IMR-90 (cell line): ENCODE data around the gene SDCCAG8. TPM values are rescaled to one million over a fixed set of nuclear protein-coding genes. Genes with fewer than 3 reads are reported as not detected.

ENCODE experiments used
- ATAC-seq: fragments of 200-7000 bp; cut with Tn5 transposase; 2 replicates; pipeline ENCODE4 v1.9.1; 2020; ENCODE audit warnings: low read depth, mild to moderate bottlenecking, moderate library complexity
- BruUV-seq: library from RNA; stranded (reverse); fragments of 400-500 nt; replicated peaks from 2 replicates; lab custom pipeline; 2021; lab: Mats Ljungman, UMichigan
- CTCF ChIA-PET: fragments of 300-600 bp; formaldehyde crosslinking; extraction: SDS; loops from one replicate; lab custom pipeline; 2021; ENCODE audit warnings: antibody characterized with exemption; lab: Yijun Ruan, JAX
- POLR2A ChIA-PET: fragments of 300-600 bp; sonication (Branson Sonifier 250); formaldehyde crosslinking; loops from one replicate; lab custom pipeline; 2022; ENCODE audit warnings: antibody characterized with exemption; ENCODE audit not compliant: unreplicated experiment; lab: Charles Lee
- DNase-seq: peaks from one replicate; pipeline ENCODE4 v3.0.0; 2013
- H2AFZ ChIP-seq: replicated peaks from 2 replicates; pipeline ENCODE3; 2013; ENCODE audit warnings: low read length, mild to moderate bottlenecking; ENCODE audit not compliant: poor library complexity
- H2AK5ac ChIP-seq: 2 replicates; pipeline ENCODE4 v1.6.1; 2013; ENCODE audit warnings: low read depth, low read length, inconsistent platforms
- H2AK9ac ChIP-seq: replicated peaks from 2 replicates; pipeline ENCODE3; 2013; ENCODE audit warnings: mild to moderate bottlenecking, low read depth, low read length, moderate library complexity; ENCODE audit not compliant: poor library complexity
- H2BK120ac ChIP-seq: 2 replicates; pipeline ENCODE4 v1.6.1; 2013; ENCODE audit warnings: low read depth, low read length, inconsistent platforms
- H2BK15ac ChIP-seq: 3 replicates; pipeline ENCODE4 v1.6.1; 2013; ENCODE audit warnings: low read depth, low read length, inconsistent platforms
- H2BK20ac ChIP-seq: 2 replicates; pipeline ENCODE4 v1.6.1; 2013; ENCODE audit warnings: low read depth, mild to moderate bottlenecking, inconsistent platforms, low read length, moderate library complexity
- H2BK5ac ChIP-seq: 2 replicates; pipeline ENCODE4 v1.6.1; 2013; ENCODE audit warnings: mild to moderate bottlenecking, low read depth, low read length, inconsistent platforms; ENCODE audit not compliant: poor library complexity, severe bottlenecking
- H3K14ac ChIP-seq: replicated peaks from 2 replicates; pipeline ENCODE4 v1.6.1; 2013; ENCODE audit warnings: low read depth, low read length, inconsistent platforms
- H3K18ac ChIP-seq: 2 replicates; pipeline ENCODE4 v1.6.1; 2013; ENCODE audit warnings: low read depth, low read length, control low read depth
- H3K23ac ChIP-seq: 2 replicates; pipeline ENCODE4 v1.6.1; 2013; ENCODE audit warnings: low read depth, low read length, inconsistent platforms
- H3K27ac ChIP-seq: 2 replicates; pipeline ENCODE4 v1.5.1; 2013; ENCODE audit warnings: mild to moderate bottlenecking, control low read depth, low read length; ENCODE audit not compliant: insufficient read depth
- H3K27me3 ChIP-seq: 2 replicates; pipeline ENCODE4 v1.6.1; 2013; ENCODE audit warnings: low read length; ENCODE audit not compliant: control insufficient read depth, insufficient read depth
- H3K36me3 ChIP-seq: 2 replicates; pipeline ENCODE4 v1.6.1; 2013; ENCODE audit warnings: low read length, mixed read lengths; ENCODE audit not compliant: control insufficient read depth, insufficient read depth
- H3K4ac ChIP-seq: 2 replicates; pipeline ENCODE4 v1.6.1; 2013; ENCODE audit warnings: low read depth, low read length, inconsistent platforms
- H3K4me1 ChIP-seq: 2 replicates; pipeline ENCODE4 v1.6.1; 2013; ENCODE audit warnings: low read length, mixed read lengths; ENCODE audit not compliant: control insufficient read depth, insufficient read depth
- H3K4me2 ChIP-seq: 2 replicates; pipeline ENCODE4 v1.6.1; 2013; ENCODE audit warnings: low read depth, mild to moderate bottlenecking, control low read depth, low read length, moderate library complexity
- H3K4me3 ChIP-seq: 2 replicates; pipeline ENCODE4 v1.5.1; 2013; ENCODE audit warnings: low read depth, mild to moderate bottlenecking, control low read depth, low read length, moderate library complexity; ENCODE audit not compliant: insufficient read depth
- H3K56ac ChIP-seq: 2 replicates; pipeline ENCODE4 v1.6.1; 2013; ENCODE audit warnings: low read length, inconsistent platforms; ENCODE audit not compliant: insufficient read depth; ENCODE audit errors: extremely low read depth
- H3K79me1 ChIP-seq, 2 experiments: 2 replicates each; pipeline ENCODE4 v1.6.1; 2013; ENCODE audit warnings: low read length in 2 of 2, inconsistent platforms in 1 of 2, low read depth in 1 of 2
- H3K9ac ChIP-seq: 2 replicates; pipeline ENCODE4 v1.6.1; 2013; ENCODE audit warnings: low read depth, low read length, control low read depth
- H3K9me1 ChIP-seq: 2 replicates; pipeline ENCODE4 v1.6.1; 2013; ENCODE audit warnings: low read length, inconsistent platforms; ENCODE audit not compliant: insufficient read depth
- H3K9me3 ChIP-seq: 2 replicates; pipeline ENCODE4 v1.6.1; 2013; ENCODE audit warnings: low read length; ENCODE audit not compliant: control insufficient read depth, insufficient read depth
- H4K20me1 ChIP-seq: 2 replicates; pipeline ENCODE4 v1.6.1; 2013; ENCODE audit warnings: low read length, inconsistent platforms; ENCODE audit not compliant: insufficient read depth
- H4K5ac ChIP-seq: 2 replicates; pipeline ENCODE4 v1.6.1; 2013; ENCODE audit warnings: mild to moderate bottlenecking, low read depth, low read length, control low read depth
- H4K8ac ChIP-seq, 2 experiments: 2 replicates each; pipeline ENCODE4 v1.6.1; 2013; ENCODE audit warnings: low read depth in 2 of 2, low read length in 2 of 2, control low read depth in 1 of 2, inconsistent platforms in 1 of 2
- H4K91ac ChIP-seq: 2 replicates; pipeline ENCODE4 v1.6.1; 2013; ENCODE audit warnings: low read depth, low read length, inconsistent platforms; ENCODE audit not compliant: insufficient read depth
- BHLHE40 ChIP-seq: fragments of 150-350 bp; IDR thresholded peaks from 2 replicates; pipeline ENCODE4 v1.6.1; 2016; ENCODE audit warnings: mild to moderate bottlenecking, low read depth, low read length
- CEBPB ChIP-seq: IDR thresholded peaks from 2 replicates; pipeline ENCODE4 v1.6.1; 2012; ENCODE audit warnings: low read depth, low read length, improper control_type of control experiment
- CHD1 ChIP-seq: IDR thresholded peaks from 2 replicates; pipeline ENCODE4 v1.6.1; 2012; ENCODE audit warnings: low read depth, low read length, improper control_type of control experiment
- CTCF ChIP-seq: conservative IDR thresholded peaks from 2 replicates; pipeline ENCODE4 v1.5.1; 2012; ENCODE audit warnings: mild to moderate bottlenecking, low read depth, low read length, improper control_type of control experiment
- FOS ChIP-seq: fragments of 150-350 bp; IDR thresholded peaks from 2 replicates; pipeline ENCODE4 v1.6.1; 2016; ENCODE audit warnings: low read depth, low read length
- MAFK ChIP-seq: IDR thresholded peaks from 2 replicates; pipeline ENCODE4 v1.6.1; 2012; ENCODE audit warnings: low read depth, low read length, improper control_type of control experiment
- MAZ ChIP-seq: IDR thresholded peaks from 2 replicates; pipeline ENCODE4 v1.6.1; 2012; ENCODE audit warnings: low read depth, mild to moderate bottlenecking, low read length, improper control_type of control experiment, moderate library complexity, borderline replicate concordance
- MXI1 ChIP-seq: IDR thresholded peaks from 2 replicates; pipeline ENCODE4 v1.6.1; 2012; ENCODE audit warnings: low read depth, mild to moderate bottlenecking, low read length, moderate library complexity, borderline replicate concordance
- NFE2L2 ChIP-seq: fragments of 150-350 bp; IDR thresholded peaks from 2 replicates; pipeline ENCODE4 v1.6.1; 2016; ENCODE audit warnings: low read depth, mild to moderate bottlenecking, low read length
- RAD21 ChIP-seq: IDR thresholded peaks from 2 replicates; pipeline ENCODE4 v1.6.1; 2012; ENCODE audit warnings: low read length, improper control_type of control experiment
- RCOR1 ChIP-seq: IDR thresholded peaks from 2 replicates; pipeline ENCODE4 v1.6.1; 2012; ENCODE audit warnings: mild to moderate bottlenecking, low read length, improper control_type of control experiment; ENCODE audit not compliant: insufficient replicate concordance
- RFX5 ChIP-seq: IDR thresholded peaks from 2 replicates; pipeline ENCODE4 v1.8.0; 2012; ENCODE audit warnings: low read depth, mild to moderate bottlenecking, low read length, moderate library complexity
- SMC3 ChIP-seq: fragments of 150-350 bp; IDR thresholded peaks from 2 replicates; pipeline ENCODE4 v1.6.1; 2016; ENCODE audit warnings: low read depth, mild to moderate bottlenecking, antibody characterized with exemption, low read length, moderate library complexity
- USF2 ChIP-seq: fragments of 150-350 bp; IDR thresholded peaks from 2 replicates; pipeline ENCODE4 v1.6.1; 2017; ENCODE audit warnings: mild to moderate bottlenecking, antibody characterized with exemption, low read length, low read depth
- WGBS, 2 experiments: methylation state at CpG; one replicate each; pipeline versions ENCODE4 v1.1.5 to v1.1.7; 2013; ENCODE audit warnings: missing lambda C conversion rate in 2 of 2; ENCODE audit not compliant: insufficient read length in 1 of 2; ENCODE audit errors: extremely low coverage in 2 of 2; 5-methylcytosine and 5-hydroxymethylcytosine counted together
- dilution Hi-C: fragments of 300-500 bp; cut with HindIII; formaldehyde crosslinking; loops from one replicate; pipeline ENCODE4 v1.14.3; 2018; ENCODE audit warnings: low sequenced_read_pairs; ENCODE audit not compliant: unreplicated experiment
- in situ Hi-C: fragments of 300-500 bp; cut with MboI; formaldehyde crosslinking; loops from 3 replicates; pipeline ENCODE4 v1.14.3; 2019; ENCODE audit warnings: low sequenced_read_pairs, inconsistent platforms, mixed read lengths
- intact Hi-C: fragments of 100-400 bp; cut with micrococcal nuclease; formaldehyde crosslinking; loops from 2 replicates; pipeline ENCODE4 v1.10.0; 2022
- polyA plus RNA-seq, 3 experiments: library from polyadenylated mRNA; depleted of rRNA; stranded (reverse); fragments of >200 nt; gene quantifications; 2 replicates each; pipeline ENCODE4 v1.2.3, GENCODE V29; 2012; ENCODE audit warnings: low replicate concordance in 1 of 3
- total RNA-seq: library from RNA; depleted of rRNA; stranded (reverse); fragments of >200 nt; gene quantifications from 2 replicates; pipeline ENCODE4 v1.2.3, GENCODE V29; 2012
- TF ChIP-seq, protein P1 (sequence below): fragments of 150-350 bp; IDR thresholded peaks from 2 replicates; pipeline ENCODE4 v1.6.1; 2016; ENCODE audit warnings: low read depth, mild to moderate bottlenecking, low read length, moderate library complexity, borderline replicate concordance

Gene SDCCAG8
- total and polyA plus RNA-seq, 2 of the 4 experiments (the other 2 are of a cell fraction): 25.2 to 46.8 TPM

- CTCF ChIA-PET: no interaction called here
- dilution Hi-C loops (no loop called here), in situ Hi-C loops (no loop called here), intact Hi-C loops (no loop called here)
- Histone ChIP-seq H3K4ac (no peak overlapping the region), H4K91ac (no peak overlapping the region), H3K9ac (no peak overlapping the region), H2BK15ac (no peak overlapping the region), H3K9me3 (no peaks in the 10 kb centered on the region), H2AFZ (no peak overlapping the region), H3K9me1 (no peaks in the 10 kb centered on the region), H3K4me2 (no peak overlapping the region), H3K4me3 (no peak overlapping the region), H2BK20ac (no peak overlapping the region), H3K23ac (no peak overlapping the region), H3K4me1 (no peaks in the 10 kb centered on the region), H4K5ac (no peak overlapping the region), H2BK5ac (no peak overlapping the region), H3K14ac (no peak overlapping the region), H3K79me1 (no peaks in the 10 kb centered on the region; a peak in 1 of 4 replicates), H3K18ac (no peak overlapping the region), H2BK120ac (no peak overlapping the region), H3K27ac (no peak overlapping the region), H3K56ac (no peak overlapping the region), H4K8ac (no peak overlapping the region), H4K20me1 (no peaks in the 10 kb centered on the region), H3K27me3 (no peaks in the 10 kb centered on the region), H2AK9ac (no peak overlapping the region), H3K36me3 (peaks cover 3% of the 10 kb centered on the region), H2AK5ac (no peak overlapping the region)
- POLR2A ChIA-PET: no interaction called here
- ATAC-seq (no peak), DNase-seq (no peak)
- no peak for TF ChIP-seq BHLHE40
- TF ChIP-seq CEBPB: no peak
- no peak for TF ChIP-seq RCOR1
- TF ChIP-seq USF2: no peak
- no peak for TF ChIP-seq SMC3
- TF ChIP-seq RFX5: no peak
- no peak for TF ChIP-seq CTCF
- TF ChIP-seq CHD1: no peak
- TF ChIP-seq NFE2L2: no peak
- no peak for TF ChIP-seq RAD21
- no peak for TF ChIP-seq MAFK
- TF ChIP-seq MXI1: no peak
- no peak for TF ChIP-seq MAZ
- TF ChIP-seq, protein P1, sequence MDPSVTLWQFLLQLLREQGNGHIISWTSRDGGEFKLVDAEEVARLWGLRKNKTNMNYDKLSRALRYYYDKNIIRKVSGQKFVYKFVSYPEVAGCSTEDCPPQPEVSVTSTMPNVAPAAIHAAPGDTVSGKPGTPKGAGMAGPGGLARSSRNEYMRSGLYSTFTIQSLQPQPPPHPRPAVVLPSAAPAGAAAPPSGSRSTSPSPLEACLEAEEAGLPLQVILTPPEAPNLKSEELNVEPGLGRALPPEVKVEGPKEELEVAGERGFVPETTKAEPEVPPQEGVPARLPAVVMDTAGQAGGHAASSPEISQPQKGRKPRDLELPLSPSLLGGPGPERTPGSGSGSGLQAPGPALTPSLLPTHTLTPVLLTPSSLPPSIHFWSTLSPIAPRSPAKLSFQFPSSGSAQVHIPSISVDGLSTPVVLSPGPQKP: no peak
- TF ChIP-seq FOS: no peak
- no TSS peak for BruUV-seq
- no CpG with 5 or more reads among the region's 4 CpGs for WGBS, 2 experiments
Measured at GRCh38 chr1:243394066-243394465, 138.2 kb downstream of the SDCCAG8 start.
